Body of pancreas (tissue), 4 donors: ENCODE data around the gene RAB3GAP1.

Experiments used
- CTCF ChIP-seq, 7 experiments: fragments of 450-650 bp in 4 of 7; fragments of 200-600 bp in 3 of 7; sonication (generic) in 3 of 7; IDR thresholded peaks; one replicate each; pipeline ENCODE4 v1.5.1; 2016 to 2019; ENCODE audit warnings: antibody characterized with exemption in 7 of 7
- POLR2A ChIP-seq, 3 donors: fragments of 450-650 bp; IDR thresholded peaks; one replicate each; pipeline ENCODE4 v1.6.1; 2016; ENCODE audit warnings: antibody characterized with exemption in 3 of 3, mild to moderate bottlenecking in 2 of 3

GRCh38 chr2:135029481-135030134 lies 22.5 kb upstream of the RAB3GAP1 start:
- TF ChIP-seq POLR2A (IDR thresholded peaks at IDR 0.05) = no peak
- TF ChIP-seq CTCF (IDR thresholded peaks at IDR 0.05) = no peak
